Lower leg skin (tissue), 3 donors: ENCODE results near the gene ZNF425.

ENCODE experiments used
- POLR2A ChIP-seq, 2 donors: fragments of 450-650 bp; IDR thresholded peaks; one replicate each; pipeline ENCODE4 v1.6.1; 2016 to 2017; ENCODE audit warnings: antibody characterized with exemption in 2 of 2, mild to moderate bottlenecking in 1 of 2, moderate library complexity in 1 of 2
- TF ChIP-seq, protein P1 (sequence below), 3 donors: fragments of 450-650 bp; IDR thresholded peaks; one replicate each; pipeline ENCODE4 v1.5.1; 2016; ENCODE audit warnings: antibody characterized with exemption in 3 of 3, mild to moderate bottlenecking in 3 of 3, moderate library complexity in 2 of 3

DNA sequence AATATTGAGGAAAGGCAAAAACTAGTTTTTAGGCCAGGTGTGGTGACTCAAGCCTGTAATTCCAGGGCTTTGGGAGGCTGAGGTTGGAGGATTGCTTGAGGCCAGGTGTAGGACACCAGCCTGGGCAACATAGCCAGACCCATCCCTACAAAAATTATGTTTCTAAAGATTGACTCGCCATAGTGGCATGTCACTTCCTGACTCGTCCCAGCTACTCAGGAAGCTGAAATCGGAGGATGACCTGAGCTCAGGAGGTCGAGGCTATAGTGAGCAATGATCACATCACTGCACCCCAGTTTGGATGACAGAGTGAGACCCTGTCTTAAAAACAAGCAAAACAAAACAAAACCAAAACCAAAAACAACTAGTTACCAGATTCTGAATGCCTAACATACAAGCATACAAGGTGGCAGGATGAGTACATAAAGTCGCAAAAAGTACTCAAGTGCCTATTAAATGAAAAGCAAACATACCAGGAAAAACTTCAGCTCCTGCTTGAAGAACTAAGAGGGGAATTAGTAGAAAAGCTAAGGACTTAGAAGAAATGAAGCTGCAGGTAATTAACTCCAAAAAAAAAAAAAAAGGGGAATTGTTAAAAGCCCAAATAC is 35.2 kb upstream of the ZNF425 start:
- TF ChIP-seq, protein P1, sequence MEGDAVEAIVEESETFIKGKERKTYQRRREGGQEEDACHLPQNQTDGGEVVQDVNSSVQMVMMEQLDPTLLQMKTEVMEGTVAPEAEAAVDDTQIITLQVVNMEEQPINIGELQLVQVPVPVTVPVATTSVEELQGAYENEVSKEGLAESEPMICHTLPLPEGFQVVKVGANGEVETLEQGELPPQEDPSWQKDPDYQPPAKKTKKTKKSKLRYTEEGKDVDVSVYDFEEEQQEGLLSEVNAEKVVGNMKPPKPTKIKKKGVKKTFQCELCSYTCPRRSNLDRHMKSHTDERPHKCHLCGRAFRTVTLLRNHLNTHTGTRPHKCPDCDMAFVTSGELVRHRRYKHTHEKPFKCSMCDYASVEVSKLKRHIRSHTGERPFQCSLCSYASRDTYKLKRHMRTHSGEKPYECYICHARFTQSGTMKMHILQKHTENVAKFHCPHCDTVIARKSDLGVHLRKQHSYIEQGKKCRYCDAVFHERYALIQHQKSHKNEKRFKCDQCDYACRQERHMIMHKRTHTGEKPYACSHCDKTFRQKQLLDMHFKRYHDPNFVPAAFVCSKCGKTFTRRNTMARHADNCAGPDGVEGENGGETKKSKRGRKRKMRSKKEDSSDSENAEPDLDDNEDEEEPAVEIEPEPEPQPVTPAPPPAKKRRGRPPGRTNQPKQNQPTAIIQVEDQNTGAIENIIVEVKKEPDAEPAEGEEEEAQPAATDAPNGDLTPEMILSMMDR (IDR thresholded peaks at IDR 0.05), result no peak
- no peak for TF ChIP-seq POLR2A (IDR thresholded peaks at IDR 0.05)
